ENCODE data around the gene MYLIP.

The MYLIP gene

GRCh38 chr6:16177881-16178280, 49.0 kb downstream of the MYLIP start:
- no peak for DNase-seq

- no peak for DNase-seq
Measured at GRCh38 chr6:16178351-16178750, 49.5 kb downstream of the MYLIP start.

GRCh38 chr6:16179063-16179462, 50.2 kb downstream of the MYLIP start:
- DNase-seq = no peak

- DNase-seq = no peak
Measured at GRCh38 chr6:16179970-16180431, 51.1 kb downstream of the MYLIP start.

GRCh38 chr6:16180696-16181438, 52.0 kb downstream of the MYLIP start:
- DNase-seq = no peak

GRCh38 chr6:16181439-16182297, 52.8 kb downstream of the MYLIP start:
- DNase-seq = no peak

- peak; percentile 45 for DNase-seq
Measured at GRCh38 chr6:16183187-16183664, 54.3 kb downstream of the MYLIP start.

GRCh38 chr6:16184129-16184528, 55.2 kb downstream of the MYLIP start:
- no peak for DNase-seq

GRCh38 chr6:16184551-16184950, 55.7 kb downstream of the MYLIP start:
- DNase-seq = no peak

- no peak for DNase-seq
Measured at GRCh38 chr6:16187176-16187575, 58.3 kb downstream of the MYLIP start.

- DNase-seq = no peak
Measured at GRCh38 chr6:16190214-16190613, 61.3 kb downstream of the MYLIP start.

GRCh38 chr6:16196260-16196983, 67.5 kb downstream of the MYLIP start:
- DNase-seq = no peak

- DNase-seq = no peak
Measured at GRCh38 chr6:16196984-16197546, 68.2 kb downstream of the MYLIP start.

Data from NCI-H446 treated with DMSO at 0.1 percent for 48 hours (cell line).